ENCODE results near the gene DDX59. TPM values are rescaled to one million over a fixed set of nuclear protein-coding genes. Genes with fewer than 3 reads are reported as not detected.

The DDX59 gene
- total and polyA plus RNA-seq, 12 donors: 8.4 to 20.5 (median 14.5) TPM

DNA sequence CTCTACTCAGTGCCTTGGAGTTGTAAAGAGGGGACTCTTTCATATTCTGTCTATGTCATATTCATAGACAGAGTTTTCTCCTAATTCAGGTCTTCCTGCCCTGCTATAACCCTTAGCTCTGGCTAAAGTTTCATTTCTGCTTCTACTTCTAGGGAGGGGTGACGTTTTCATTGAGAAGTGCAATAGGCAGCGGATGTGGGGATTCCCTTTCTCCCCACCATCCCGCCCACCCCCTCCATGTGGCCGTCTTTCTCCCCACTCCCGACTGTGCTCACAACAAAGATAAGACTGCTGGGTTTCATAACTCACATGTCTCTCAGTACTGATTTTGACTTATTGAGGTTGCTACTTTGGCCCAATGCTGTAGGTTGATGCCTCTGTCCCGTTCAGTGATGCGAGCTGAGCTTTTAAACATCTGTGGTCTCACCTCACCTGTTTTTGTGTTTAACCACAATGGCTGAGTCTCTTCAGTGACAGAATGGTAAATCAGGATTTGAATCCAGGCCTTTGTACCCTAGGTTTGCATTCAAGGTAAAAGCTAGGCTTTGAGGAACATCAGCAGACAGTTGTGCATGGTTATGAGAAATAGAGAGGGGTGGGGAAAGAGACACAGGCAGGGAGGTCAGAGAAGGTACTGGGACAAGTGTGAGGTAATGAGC lies 41.4 kb downstream of the DDX59 start:
- peak overlapping the region in 1 of 10 donors; percentile 26 for H3K27ac ChIP-seq

GRCh38 chr1:200627575-200628222 lies 42.0 kb downstream of the DDX59 start:
- DNase-seq (no peak), ATAC-seq (no peak)
- Histone ChIP-seq H3K9me3 (no peaks in the 10 kb centered on the region), H3K27me3 (no peaks in the 10 kb centered on the region), H3K36me3 (no peaks in the 10 kb centered on the region), H3K4me1 (peaks cover 0 to 30% (median 0%) of the 10 kb centered on the region in 9 donors), H3K27ac (peak overlapping the region in 1 of 10 donors; percentile 26), H3K4me3 (no peak overlapping the region)
- WGBS, 2 donors: 97% methylated on average over 1 of the region's 1 CpG
- intact Hi-C loops (cut with DNase I): loop anchor here in 5 of 10 donors (5.0 to 10.0 kb wide), 5 partner anchors 175 to 487 kb away; partner anchors contain the start of gene CACNA1S (in 1 of the 5)
- TF ChIP-seq CTCF (IDR thresholded peaks at IDR 0.05): no peak

More for the DNA sequence above, 41.4 kb downstream of the DDX59 start:
- Histone ChIP-seq H3K4me3 (no peak overlapping the region), H3K4me1 (peaks cover 0 to 25% (median 0%) of the 10 kb centered on the region in 9 donors), H3K27me3 (no peaks in the 10 kb centered on the region), H3K36me3 (no peaks in the 10 kb centered on the region), H3K9me3 (no peaks in the 10 kb centered on the region)
- no peak for DNase-seq
- intact Hi-C loops (cut with DNase I): loop anchor here in 5 of 10 donors (5.0 to 10.0 kb wide), 5 partner anchors 174 to 486 kb away; partner anchors contain the start of gene CACNA1S (in 1 of the 5)
- 64 to 72% methylated on average over 7 of the region's 7 CpGs for WGBS, 2 donors
- TF ChIP-seq CTCF (IDR thresholded peaks at IDR 0.05): no peak
- ATAC-seq: peak in 2 of 8 donors; percentile 29 to 38

- ATAC-seq (no peak), DNase-seq (no peak)
- Histone ChIP-seq H3K4me3 (no peak overlapping the region), H3K4me1 (peaks cover 0 to 38% (median 0%) of the 10 kb centered on the region in 9 donors), H3K36me3 (no peaks in the 10 kb centered on the region), H3K27me3 (no peaks in the 10 kb centered on the region), H3K9me3 (no peaks in the 10 kb centered on the region), H3K27ac (peak overlapping the region in 1 of 10 donors; percentile 26)
- WGBS, 2 donors: 69 to 86% methylated on average over 5 of the region's 5 CpGs
- TF ChIP-seq CTCF (IDR thresholded peaks at IDR 0.05): no peak
- intact Hi-C loops (cut with DNase I): loop anchor here in 5 of 10 donors (5.0 to 10.0 kb wide), 5 partner anchors 175 to 488 kb away; partner anchors contain the start of gene CACNA1S (in 1 of the 5)
These were observed 42.7 kb downstream of the DDX59 start for GRCh38 chr1:200626853-200627534.

DNA sequence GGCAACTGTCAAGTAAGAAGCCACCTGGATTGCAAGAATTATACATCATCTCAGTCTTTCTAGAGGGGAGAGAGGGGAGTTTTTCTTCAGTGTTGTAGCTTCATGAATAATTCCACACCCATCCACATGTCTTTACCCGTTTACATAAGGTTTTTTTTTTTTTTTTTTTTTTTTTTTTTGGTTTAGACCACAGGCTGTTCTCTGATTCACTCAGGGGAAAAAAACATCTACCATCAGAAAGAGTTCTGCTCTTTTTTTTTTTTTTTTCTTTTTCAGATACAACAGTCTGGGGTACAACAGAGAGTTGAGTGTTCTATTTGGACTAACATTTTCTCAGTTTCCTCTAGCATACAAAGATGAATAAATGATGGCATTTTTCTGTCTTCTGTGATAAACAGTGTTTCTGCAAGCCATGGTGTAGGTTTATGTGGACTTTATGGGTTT lies 44.3 kb downstream of the DDX59 start:
- ATAC-seq: no peak
- peaks cover 0 to 48% (median 5%) of the 10 kb centered on the region in 9 donors for H3K4me1 ChIP-seq
- no peaks in the 10 kb centered on the region for H3K36me3 ChIP-seq
- H3K27me3 ChIP-seq: no peaks in the 10 kb centered on the region
- no peak for DNase-seq
- no peaks in the 10 kb centered on the region for H3K9me3 ChIP-seq
- no peak overlapping the region for H3K27ac ChIP-seq
- intact Hi-C loops (cut with DNase I): loop anchor here in 5 of 10 donors (5.0 to 10.0 kb wide), 5 partner anchors 177 to 489 kb away; partner anchors contain the start of gene CACNA1S (in 1 of the 5)
- TF ChIP-seq CTCF (IDR thresholded peaks at IDR 0.05): no peak
- 21 to 53% methylated on average over 1 of the region's 1 CpG for WGBS, 2 donors
- no peak overlapping the region for H3K4me3 ChIP-seq
